ENCODE measurements around the gene RPS6KA3. TPM values are rescaled to one million over a fixed set of nuclear protein-coding genes. Genes with fewer than 3 reads are reported as not detected.

The RPS6KA3 gene
- total and polyA plus RNA-seq, 10 donors, result 8.4 to 85.9 (median 60.4) TPM

DNA sequence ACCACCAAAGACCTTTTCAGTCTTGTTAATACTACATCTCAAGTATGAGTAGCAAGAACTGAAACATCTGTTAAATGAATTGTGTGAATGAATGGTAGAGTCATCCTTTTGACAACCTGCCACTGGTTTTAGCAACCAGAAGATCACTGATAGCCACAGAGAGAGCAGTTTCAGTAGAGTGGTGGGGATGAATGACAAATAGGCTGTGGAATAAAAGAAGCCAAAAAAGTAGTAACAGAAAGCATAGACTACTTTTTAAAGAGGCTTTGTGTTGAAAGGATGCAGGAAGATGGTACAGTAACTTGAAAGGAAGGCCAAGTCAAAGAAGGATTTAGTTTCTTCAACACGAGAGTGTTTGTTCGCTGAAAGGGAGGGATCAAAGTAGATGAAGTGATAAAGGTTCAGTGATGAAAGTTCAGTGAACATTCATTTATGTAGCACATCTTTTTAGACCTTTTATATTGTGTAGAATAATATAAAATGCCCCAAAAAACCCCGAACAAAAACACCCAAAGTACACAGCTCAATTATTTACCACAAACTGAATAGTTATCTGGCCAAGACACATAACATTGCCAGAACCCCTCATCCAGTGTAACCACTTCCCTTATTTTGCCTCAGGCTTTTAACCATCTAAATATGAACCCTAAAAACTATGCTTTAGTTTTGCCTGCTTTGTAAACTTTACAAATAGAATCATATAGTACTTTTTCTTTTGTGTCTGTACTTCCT, 84.9 kb downstream of the RPS6KA3 start:
- Histone ChIP-seq H3K4me1 (no peaks in the 10 kb centered on the region), H3K36me3 (peaks cover 0 to 80% (median 18%) of the 10 kb centered on the region in 6 donors), H3K27ac (no peak overlapping the region), H3K4me3 (no peak overlapping the region), H3K9me3 (no peaks in the 10 kb centered on the region), H3K27me3 (replicated peaks in 1 of 7) (peaks cover 0 to 5% (median 0%) of the 10 kb centered on the region in 7 donors)
- WGBS, 5 donors, result 35 to 49% (median 41%) methylated on average over 3 of the region's 3 CpGs
- intact Hi-C loops (cut with DNase I; ENCODE audit: low total_unique reads), result no loop called here
- no peak for TF ChIP-seq CTCF (IDR thresholded peaks at IDR 0.05 in 8 of 11, conservative IDR thresholded peaks at IDR 0.05 in 3 of 11)
- TF ChIP-seq POLR2AphosphoS5 (IDR thresholded peaks at IDR 0.05), result no peak
- TF ChIP-seq POLR2A (IDR thresholded peaks at IDR 0.05), result no peak
- DNase-seq, result no peak

DNA sequence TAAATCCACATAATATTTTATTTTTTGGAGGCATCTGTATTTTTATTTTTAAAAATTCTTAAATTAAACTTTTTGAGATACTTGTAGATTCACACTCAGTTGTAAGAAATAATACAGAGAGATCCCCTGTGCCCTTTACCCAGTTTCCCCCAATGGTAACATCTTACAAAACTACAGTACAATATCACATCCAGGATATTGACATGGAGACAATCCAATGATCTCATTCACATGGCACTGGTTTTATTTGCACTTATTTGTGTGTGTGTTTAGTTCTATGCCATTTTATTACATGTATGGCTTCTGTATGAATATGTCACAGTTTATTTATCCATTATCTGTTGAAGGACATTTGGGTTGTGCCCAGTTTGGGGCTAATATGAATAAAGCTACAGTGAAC, 89.6 kb downstream of the RPS6KA3 start:
- Histone ChIP-seq H3K27me3 (replicated peaks in 1 of 7) (peaks cover 0 to 5% (median 0%) of the 10 kb centered on the region in 7 donors), H3K9me3 (no peaks in the 10 kb centered on the region), H3K4me3 (no peak overlapping the region), H3K4me1 (no peaks in the 10 kb centered on the region), H3K36me3 (peaks cover 0 to 80% (median 32%) of the 10 kb centered on the region in 6 donors), H3K27ac (no peak overlapping the region)
- no peak for TF ChIP-seq POLR2A (IDR thresholded peaks at IDR 0.05)
- TF ChIP-seq CTCF (IDR thresholded peaks at IDR 0.05 in 8 of 11, conservative IDR thresholded peaks at IDR 0.05 in 3 of 11), result no peak
- no peak for TF ChIP-seq POLR2AphosphoS5 (IDR thresholded peaks at IDR 0.05)
- DNase-seq, result no peak
- intact Hi-C loops (cut with DNase I; ENCODE audit: low total_unique reads), result no loop called here

- no peak overlapping the region for H3K27ac ChIP-seq
- no peaks in the 10 kb centered on the region for H3K27me3 ChIP-seq (replicated peaks in 1 of 7)
- H3K4me1 ChIP-seq, result no peaks in the 10 kb centered on the region
- H3K4me3 ChIP-seq, result no peak overlapping the region
- H3K36me3 ChIP-seq, result peaks cover 0 to 93% (median 44%) of the 10 kb centered on the region in 6 donors
- 81 to 97% (median 96%) methylated on average over 2 of the region's 2 CpGs for WGBS, 5 donors
- DNase-seq, result no peak
- H3K9me3 ChIP-seq, result no peaks in the 10 kb centered on the region
- TF ChIP-seq CTCF (IDR thresholded peaks at IDR 0.05 in 8 of 11, conservative IDR thresholded peaks at IDR 0.05 in 3 of 11), result no peak
- intact Hi-C loops (cut with DNase I; ENCODE audit: low total_unique reads), result no loop called here
These were observed 92.9 kb downstream of the RPS6KA3 start for GRCh38 chrX:20173856-20174255.

DNA sequence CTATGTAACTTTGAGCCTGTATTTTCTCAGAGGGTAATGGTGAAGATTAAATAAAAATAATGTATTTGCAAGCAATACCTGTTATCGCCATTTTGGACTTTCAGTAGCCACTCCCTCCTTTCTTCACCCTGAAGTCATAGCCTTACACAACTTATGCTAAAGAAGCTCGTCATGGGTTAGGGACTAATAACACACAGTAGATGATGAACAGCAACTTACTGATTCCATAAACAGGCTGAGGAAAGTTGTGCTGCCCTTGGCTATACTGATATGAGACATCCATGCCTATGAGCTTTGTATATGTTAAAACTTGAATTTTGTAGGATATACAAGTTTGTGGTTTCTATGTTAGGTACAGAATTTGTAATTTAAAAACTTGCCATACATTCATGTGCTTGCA, 93.4 kb downstream of the RPS6KA3 start:
- Histone ChIP-seq H3K27ac (no peak overlapping the region), H3K4me1 (no peaks in the 10 kb centered on the region), H3K36me3 (peaks cover 0 to 98% (median 46%) of the 10 kb centered on the region in 6 donors), H3K4me3 (no peak overlapping the region), H3K9me3 (no peaks in the 10 kb centered on the region), H3K27me3 (replicated peaks in 1 of 7) (no peaks in the 10 kb centered on the region)
- intact Hi-C loops (cut with DNase I; ENCODE audit: low total_unique reads), result no loop called here
- TF ChIP-seq CTCF (IDR thresholded peaks at IDR 0.05 in 8 of 11, conservative IDR thresholded peaks at IDR 0.05 in 3 of 11) (no peak), POLR2AphosphoS5 (IDR thresholded peaks at IDR 0.05) (no peak), POLR2A (IDR thresholded peaks at IDR 0.05) (no peak)
- DNase-seq, result no peak
- 76 to 98% (median 91%) methylated on average over 2 of the region's 2 CpGs for WGBS, 5 donors

All from spleen (tissue), 11 donors.